Activated CD4-positive, alpha-beta T cell treated with anti-CD3 and anti-CD28 coated beads, Interleukin-2, Interleukin-6, amounts not matched to agents 100 ng/mL and 50 ng/mL, durations not matched to agents 16 hours and 8 hours (primary cell): ENCODE measurements around the gene UNC5B.

Experiments
- DNase-seq: peaks from one replicate; pipeline ENCODE4 v3.0.0-alpha.2; 2020

Gene UNC5B

GRCh38 chr10:71223347-71224058, 11.1 kb downstream of the UNC5B start:
- DNase-seq = no peak

- no peak for DNase-seq
Observed at GRCh38 chr10:71225291-71226058, 13.1 kb downstream of the UNC5B start.

GRCh38 chr10:71228875-71229675, 16.7 kb downstream of the UNC5B start:
- no peak for DNase-seq

- no peak for DNase-seq
Observed at GRCh38 chr10:71229726-71230655, 17.6 kb downstream of the UNC5B start.

DNA sequence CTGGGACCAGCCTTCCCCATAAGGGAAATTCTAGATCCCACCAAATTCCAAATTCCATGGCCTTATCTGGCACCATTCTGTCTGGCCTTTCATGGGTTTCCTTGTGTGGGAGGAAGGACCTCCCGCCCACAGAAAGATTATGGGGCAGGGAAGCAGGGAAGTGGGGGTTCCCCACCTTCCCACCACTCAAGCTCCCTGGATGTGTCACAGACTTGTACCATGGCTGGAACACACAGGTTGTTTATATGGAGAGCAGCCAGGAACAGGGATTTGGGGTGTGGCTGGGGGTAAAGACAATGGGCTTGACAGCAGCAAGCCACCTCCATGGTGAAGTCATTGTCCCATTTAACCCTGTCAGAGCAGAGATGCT, 18.3 kb downstream of the UNC5B start:
- no peak for DNase-seq

DNA sequence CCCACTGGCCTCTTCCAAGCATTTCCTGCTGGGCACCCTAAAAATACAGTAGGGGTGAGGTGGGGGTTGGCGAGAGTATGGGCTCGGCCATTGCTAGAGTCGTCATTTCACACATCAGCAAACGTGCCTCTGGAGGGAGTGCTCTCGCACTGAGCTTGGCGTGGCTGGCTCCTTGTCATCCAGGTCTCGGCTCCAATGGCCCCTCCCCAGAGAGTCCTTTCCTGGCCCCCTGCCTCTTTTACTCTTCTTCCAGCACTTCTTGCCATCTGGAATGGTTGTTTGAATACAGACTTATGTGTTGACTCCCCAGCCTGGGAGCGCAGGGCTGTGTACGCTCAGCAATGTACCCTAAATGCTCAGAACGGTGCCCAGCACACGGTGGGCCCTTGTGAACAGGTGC, 18.8 kb downstream of the UNC5B start:
- DNase-seq = no peak

- no peak for DNase-seq
Observed at GRCh38 chr10:71232089-71232998, 20.0 kb downstream of the UNC5B start.

GRCh38 chr10:71233482-71233892, 21.1 kb downstream of the UNC5B start:
- DNase-seq = no peak

GRCh38 chr10:71234004-71234894, 21.9 kb downstream of the UNC5B start:
- DNase-seq = no peak

GRCh38 chr10:71234970-71235685, 22.8 kb downstream of the UNC5B start:
- DNase-seq = no peak

DNA sequence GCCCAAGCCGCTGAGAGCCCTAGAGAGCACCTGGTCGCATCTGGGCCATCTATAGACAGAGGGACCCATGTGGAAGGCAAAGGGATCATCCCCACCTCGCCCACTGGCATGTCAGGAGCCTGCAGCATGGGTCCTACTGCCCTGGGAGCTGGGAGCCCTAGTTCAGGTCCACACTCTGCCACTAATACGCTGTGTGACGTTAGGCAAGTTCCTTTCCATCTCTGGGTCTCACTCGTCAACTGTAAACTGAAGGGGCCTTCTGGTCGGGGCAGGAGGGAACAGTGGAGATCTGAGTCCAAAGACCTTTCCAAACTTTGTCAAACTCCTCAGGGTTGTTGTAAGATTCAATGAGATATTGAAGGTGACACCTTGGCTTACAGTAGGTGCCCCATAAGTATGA, 23.4 kb downstream of the UNC5B start:
- no peak for DNase-seq

GRCh38 chr10:71236286-71236685, 23.9 kb downstream of the UNC5B start:
- DNase-seq = no peak

DNA sequence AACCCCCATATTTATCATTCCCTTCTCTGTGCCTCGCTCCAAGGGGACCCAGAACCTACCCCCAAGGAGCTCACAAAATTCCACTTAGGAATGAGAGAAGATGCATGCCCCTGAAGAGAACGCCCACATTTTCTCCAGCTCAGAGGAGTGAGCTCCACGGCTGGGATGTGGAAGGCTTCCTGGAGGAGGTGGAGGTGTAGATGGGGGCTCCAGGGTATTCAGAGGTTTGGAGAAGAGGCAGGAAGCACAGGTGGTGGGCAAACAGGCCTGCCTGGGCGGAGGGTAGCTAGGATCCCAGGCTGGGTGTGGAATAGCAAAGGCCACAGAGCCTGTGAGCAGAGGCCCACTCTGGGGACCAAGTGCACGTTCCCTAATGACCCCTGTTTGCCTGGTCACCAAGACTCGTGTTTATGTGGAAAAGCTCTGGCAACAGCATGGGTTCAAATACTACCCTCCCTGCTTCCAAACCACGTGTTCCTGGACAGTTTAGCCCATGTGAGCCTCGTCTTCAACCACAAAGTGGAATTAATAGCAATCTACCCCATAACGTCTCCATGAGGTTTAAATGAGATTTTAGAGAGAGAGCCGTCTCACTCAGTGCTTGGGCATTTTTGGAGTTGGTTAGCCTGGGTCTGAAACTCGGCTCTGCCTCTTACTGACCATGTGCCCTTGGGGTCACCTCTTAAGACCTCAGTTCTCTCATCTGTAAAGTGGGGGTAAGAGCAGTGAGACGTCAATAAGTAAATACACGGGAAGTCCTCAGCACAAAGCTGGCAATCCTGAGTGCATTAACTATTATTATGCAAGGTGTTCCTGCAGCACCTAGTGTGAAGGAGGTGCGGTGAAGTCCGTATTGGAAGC, 24.7 kb downstream of the UNC5B start:
- no peak for DNase-seq

DNA sequence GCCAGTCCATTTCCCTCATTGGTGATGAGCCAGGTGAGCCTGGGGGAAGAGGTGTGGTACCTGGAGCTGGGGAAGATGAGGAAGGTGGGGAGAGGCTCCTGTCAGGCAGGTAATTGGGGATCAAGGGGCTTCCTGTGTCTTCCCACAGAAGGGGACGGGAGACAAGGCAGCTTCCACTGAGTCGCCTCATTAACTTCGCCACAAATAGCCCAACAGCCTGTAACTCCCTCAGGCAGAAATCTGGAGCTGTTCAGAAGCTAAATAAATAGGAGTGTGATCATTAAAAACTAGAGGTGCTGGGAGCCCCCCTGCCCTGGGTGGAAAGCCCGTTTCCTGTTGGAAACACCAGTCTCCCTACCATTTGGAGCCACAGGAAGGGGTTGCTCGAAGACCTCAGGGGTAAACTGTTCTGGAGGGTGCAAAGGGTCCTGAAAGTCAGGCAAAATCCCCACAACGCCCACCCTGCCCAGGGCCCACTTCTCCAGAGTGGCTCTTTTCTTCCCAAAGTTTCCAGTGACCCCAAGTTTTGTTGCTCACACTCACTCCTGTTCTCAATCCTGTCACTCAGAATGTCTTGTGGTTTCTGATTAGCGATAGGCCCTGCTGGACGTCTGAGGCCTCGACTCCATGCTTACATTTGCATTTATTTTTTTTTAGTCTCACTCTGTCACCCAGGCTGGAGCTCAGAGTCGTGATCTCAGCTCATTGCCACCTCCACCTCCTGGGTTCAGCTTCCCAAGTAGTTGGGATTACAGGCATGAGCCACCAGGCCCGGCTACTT, 25.7 kb downstream of the UNC5B start:
- DNase-seq = no peak

- no peak for DNase-seq
Observed at GRCh38 chr10:71238626-71239025, 26.3 kb downstream of the UNC5B start.

DNA sequence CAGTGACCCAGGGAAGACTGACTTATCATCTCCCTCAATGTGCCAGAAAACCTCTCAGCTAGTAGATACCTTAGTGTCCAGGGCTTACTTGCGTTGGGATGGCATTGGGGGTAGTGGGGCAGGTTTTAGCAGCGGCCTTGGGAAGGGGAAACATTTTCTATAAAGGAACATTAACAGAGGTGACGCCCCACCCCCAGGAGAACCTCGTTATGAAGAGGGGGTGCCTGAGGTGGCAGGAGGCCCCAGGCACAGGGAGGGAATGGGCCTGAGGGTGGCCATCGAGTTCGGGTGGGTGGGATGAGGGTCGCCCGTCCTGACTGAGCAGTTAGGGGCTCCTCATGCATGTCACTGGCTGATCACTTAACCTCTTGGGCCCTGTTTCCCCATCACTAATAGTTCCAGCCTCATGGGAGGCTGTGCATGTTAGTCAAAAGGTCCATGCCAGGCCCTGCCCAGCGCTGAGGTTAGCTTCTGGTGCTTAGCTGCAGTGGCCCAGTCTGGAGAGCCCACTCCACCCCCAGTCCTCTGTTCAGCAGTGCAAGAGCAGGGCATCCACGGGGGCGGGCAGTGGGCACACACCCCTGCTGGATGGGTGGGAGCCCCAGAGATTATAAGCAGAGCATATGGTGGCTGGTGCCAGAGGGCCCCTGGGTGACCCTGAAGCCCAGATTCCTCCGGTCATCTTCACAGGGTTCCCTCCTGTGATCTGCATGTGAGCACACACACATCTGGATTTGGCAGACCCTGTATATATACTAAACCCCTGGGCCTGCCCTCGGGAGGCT, 27.0 kb downstream of the UNC5B start:
- DNase-seq = no peak
